OCI-LY3 (cell line): Measurements from ENCODE around the gene LBHD1.

ENCODE experiments used
- CTCF ChIP-seq: fragments of 200-600, 300-600 bp; sonication (generic); IDR thresholded peaks from 2 replicates; pipeline ENCODE4 v1.5.1; 2014; ENCODE audit warnings: antibody characterized with exemption, low read length, low read depth
- EZH2phosphoT487 ChIP-seq: fragments of 200-600 bp; shearing (Covaris generic); IDR thresholded peaks from 2 replicates; pipeline ENCODE4 v1.6.1; 2018; ENCODE audit warnings: antibody characterized with exemption, mixed run types, low read depth

DNA sequence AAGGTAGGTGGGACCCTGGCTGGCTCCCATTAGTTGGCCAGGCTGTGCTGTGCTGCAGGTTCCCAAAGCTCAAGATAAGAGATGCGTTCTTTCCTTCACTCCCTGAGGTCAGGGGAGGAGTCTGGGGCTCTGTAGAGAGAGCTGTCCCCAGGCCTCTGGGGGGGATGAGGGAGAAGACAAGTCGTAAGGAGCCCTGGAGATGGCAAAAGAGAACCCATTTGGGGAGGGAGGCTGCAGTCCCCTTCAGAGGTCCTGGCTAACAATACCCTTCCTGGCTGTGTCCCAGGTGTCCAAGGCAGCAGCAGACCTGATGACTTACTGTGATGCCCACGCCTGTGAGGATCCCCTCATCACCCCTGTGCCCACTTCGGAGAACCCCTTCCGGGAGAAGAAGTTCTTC lies 36.3 kb upstream of the LBHD1 start:
- TF ChIP-seq CTCF: no peak
- TF ChIP-seq EZH2phosphoT487: no peak
